ENCODE measurements around the gene GIN1. TPM values are rescaled to one million over a fixed set of nuclear protein-coding genes. Genes with fewer than 3 reads are reported as not detected.
A peak's percentile ranks its signal among the peaks of the same experiment; 100 is the strongest.
"Not testable (repeated sequence)": the region's sequence is repeated elsewhere in the genome, so short reads cannot be mapped to it uniquely, and the experiment has no call there.

The GIN1 gene, protein sequence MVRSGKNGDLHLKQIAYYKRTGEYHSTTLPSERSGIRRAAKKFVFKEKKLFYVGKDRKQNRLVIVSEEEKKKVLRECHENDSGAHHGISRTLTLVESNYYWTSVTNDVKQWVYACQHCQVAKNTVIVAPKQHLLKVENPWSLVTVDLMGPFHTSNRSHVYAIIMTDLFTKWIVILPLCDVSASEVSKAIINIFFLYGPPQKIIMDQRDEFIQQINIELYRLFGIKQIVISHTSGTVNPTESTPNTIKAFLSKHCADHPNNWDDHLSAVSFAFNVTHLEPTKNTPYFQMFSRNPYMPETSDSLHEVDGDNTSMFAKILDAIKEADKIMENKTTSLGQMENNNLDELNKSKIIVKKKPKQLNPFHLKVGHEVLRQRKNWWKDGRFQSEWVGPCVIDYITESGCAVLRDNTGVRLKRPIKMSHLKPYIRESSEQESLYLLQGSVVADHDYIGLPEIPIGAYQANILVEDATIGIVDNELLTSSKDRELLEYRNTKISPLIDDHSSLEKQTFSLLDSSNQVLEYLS
- total RNA-seq (2014; rRNA removed; shearing (Covaris generic)) = 1.6 TPM in 2 replicates

DNA sequence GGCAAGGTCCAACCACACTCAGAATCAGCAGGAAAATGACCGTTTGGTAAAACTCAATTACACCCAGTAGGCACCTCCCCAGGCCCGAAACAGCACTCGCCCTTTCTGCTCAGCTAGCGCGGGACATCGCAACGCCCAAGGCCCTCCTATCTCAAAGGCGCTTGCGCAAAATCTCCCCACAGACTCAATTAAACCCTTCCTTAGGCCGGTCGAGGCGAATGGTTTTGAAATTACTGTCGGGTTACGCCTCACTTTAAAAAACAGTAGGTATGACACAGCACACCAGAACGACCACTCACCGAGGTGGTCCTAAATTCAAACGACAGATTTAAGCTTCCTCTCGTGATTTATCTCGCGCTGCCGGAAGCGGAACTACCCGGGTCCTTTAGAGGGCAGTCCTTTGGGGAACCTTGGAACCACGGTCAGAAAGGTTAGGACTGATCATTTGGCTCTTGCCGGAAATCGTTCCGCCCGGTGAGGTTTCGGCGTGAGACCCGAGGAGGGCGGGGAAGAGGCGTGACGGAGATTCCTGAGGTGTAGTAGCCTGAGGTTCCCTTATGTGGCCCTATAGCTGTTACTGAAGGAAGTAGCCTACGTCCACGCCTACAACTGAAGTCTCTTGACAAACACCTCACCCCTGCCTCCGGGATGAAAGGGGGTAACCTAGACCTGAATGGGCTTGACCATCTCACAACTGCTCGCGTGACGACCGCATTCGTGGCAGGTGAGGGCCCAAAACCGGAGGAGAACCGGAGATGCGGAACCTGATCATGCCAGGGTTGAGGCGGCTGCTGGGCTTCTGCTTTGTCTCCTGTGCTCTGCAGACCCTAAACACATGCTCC lies at the start of gene GIN1, which contains the start of gene PPIP5K2:
TSS of gene GIN1 (minus strand) at position 374 of the 842 bp plus-strand sequence. CDS start 11,431 bp downstream, outside the sequence.
TSS of gene PPIP5K2 (plus strand) at position 537 of the 842 bp plus-strand sequence. CDS start 9,289 bp downstream, outside the sequence.
- peak; percentile 98 for DNase-seq (ENCODE audit: low spot score)

DNA sequence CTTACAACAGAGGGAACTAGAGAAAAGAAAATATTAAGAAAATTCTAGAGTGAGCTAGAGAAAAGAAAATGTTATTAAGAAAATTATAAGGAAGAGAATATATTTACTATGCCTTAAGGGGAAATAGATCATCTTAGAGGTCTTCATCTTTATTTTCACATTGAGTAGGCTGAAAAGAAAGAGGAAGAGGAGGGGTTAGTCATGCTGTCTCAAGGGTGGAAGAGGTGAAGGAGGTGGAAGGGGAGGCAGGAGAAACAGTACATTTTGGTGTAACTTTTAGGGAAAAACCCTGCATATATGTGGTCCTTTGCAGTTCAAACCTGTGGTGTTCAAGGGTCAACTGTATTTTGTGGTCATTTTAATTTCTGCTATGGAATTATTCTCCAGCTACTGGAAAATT lies 46.8 kb upstream of the GIN1 start:
- DNase-seq (ENCODE audit: low spot score) = no peak

- no peak for DNase-seq (ENCODE audit: low spot score)
Observed at GRCh38 chr5:103151156-103151555, 31.2 kb upstream of the GIN1 start.

GRCh38 chr5:103148213-103148612 lies 28.3 kb upstream of the GIN1 start:
- no peak for DNase-seq (ENCODE audit: low spot score)

- DNase-seq (ENCODE audit: low spot score) = no peak
Observed at GRCh38 chr5:103145196-103145595, 25.3 kb upstream of the GIN1 start.

- not testable (repeated sequence) for DNase-seq (ENCODE audit: low spot score)
Observed at GRCh38 chr5:103142132-103142531, 22.2 kb upstream of the GIN1 start.

DNA sequence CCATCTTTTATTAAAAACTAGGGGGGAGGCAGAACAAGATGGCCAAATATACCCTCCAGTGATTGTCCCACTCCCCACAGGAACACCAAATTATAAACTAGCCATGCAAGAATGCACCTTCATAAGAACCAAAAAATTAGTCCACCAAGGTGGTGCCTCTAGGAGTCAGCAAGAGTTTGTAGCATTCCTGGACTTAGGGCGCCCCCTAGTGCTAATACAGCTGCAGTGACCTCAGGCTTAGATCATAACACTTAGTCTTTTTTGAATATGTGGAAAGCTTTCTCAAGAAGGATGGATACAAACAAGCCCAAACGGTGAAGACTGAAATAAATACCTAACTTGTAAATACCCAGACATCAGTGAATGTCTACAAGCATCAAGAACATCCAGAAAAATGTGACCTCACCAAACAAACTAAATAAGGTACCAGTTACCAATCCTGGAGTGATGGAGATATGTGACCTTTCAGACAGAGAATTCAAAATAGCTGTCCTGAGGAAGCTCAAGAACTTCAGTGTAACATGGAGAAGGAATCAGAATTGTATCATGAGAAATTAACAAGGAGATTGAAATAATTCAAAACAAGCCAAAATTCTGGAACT lies 19.4 kb upstream of the GIN1 start:
- DNase-seq (ENCODE audit: low spot score) = peak; percentile 91

DNA sequence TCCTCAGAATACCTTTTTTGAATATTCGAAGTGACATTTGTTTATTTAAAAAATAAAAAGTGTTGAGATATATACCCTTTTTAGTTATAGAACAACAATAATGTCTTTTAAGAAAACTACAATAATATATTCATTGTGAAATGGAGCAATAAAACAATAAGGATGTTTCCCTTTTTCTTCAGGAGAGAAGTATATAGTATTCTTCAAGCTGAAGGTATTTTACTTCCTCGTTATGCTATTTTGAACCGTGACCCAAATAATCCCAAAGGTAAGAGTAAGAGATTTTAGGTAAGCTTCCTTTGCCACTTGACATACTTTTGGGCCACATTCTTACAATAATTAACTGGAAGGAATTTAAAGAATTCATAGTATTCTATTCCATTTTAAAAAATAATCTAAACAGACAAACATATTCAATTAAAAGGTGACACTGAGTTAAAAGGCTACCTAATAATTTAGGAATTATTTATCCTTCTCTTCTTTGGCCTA lies 18.3 kb upstream of the GIN1 start:
- DNase-seq (ENCODE audit: low spot score) = no peak

- DNase-seq (ENCODE audit: low spot score) = no peak
Observed at GRCh38 chr5:103135461-103135860, 15.5 kb upstream of the GIN1 start.

DNA sequence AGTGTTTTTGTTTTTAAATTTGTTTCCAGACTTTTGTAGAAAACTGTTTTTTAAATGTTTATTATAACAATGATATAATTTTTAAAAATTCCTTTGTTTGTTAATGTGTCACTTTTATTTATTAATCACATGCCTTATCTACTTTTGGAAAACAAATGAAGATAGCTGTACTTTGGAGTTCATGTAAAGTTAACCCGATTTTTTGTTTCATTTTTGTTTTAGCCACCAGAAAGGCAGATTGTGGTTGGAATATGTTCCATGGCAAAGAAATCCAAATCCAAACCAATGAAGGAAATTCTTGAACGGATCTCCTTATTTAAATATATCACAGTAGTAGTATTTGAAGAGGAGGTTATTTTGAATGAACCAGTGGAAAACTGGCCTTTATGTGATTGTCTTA lies 13.3 kb upstream of the GIN1 start:
- DNase-seq (ENCODE audit: low spot score) = no peak

GRCh38 chr5:103132684-103133083 lies 12.7 kb upstream of the GIN1 start:
- no peak for DNase-seq (ENCODE audit: low spot score)

DNA sequence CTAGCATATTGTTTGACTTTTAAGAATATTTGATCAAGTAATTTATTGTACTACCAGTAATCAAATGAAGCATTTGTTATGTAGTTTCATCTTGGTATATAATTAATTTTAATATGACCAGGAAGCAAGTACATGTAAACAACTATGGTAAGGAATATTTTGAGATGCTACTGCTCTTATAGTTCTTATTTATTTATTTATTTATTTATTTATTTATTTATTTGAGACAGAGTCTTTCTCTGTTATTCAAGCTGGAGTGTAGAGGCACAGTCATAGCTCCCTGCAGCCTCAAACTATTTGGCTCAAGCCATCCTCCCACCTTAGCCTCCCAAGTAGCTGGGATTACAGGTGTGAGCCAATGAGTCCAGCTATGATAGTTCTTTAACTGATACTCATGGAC lies 8.3 kb upstream of the GIN1 start:
- no peak for DNase-seq (ENCODE audit: low spot score)

GRCh38 chr5:103127292-103127817 lies 7.4 kb upstream of the GIN1 start:
- no peak for DNase-seq (ENCODE audit: low spot score)

DNA sequence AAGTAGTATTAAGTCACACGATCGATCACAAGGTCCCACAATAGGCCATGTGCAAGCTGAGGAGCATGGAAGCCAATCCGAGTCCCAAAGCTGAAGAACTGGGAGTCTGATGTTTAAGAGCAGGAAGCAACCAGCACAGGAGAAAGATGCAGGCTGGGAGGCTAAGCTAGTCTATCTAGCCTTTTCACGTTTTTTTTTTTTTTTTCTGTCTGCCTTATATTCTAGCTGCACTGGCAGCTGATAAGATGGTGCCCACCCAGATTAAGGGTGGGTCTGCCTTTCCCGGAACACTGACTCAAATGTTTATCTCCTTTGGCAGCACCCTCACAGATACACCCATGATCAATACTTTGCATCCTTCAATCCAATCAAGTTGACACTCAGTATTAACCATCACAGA lies 6.6 kb upstream of the GIN1 start:
- no peak for DNase-seq (ENCODE audit: low spot score)

GRCh38 chr5:103122242-103122641 lies 2.3 kb upstream of the GIN1 start:
- no peak for DNase-seq (ENCODE audit: low spot score)

DNA sequence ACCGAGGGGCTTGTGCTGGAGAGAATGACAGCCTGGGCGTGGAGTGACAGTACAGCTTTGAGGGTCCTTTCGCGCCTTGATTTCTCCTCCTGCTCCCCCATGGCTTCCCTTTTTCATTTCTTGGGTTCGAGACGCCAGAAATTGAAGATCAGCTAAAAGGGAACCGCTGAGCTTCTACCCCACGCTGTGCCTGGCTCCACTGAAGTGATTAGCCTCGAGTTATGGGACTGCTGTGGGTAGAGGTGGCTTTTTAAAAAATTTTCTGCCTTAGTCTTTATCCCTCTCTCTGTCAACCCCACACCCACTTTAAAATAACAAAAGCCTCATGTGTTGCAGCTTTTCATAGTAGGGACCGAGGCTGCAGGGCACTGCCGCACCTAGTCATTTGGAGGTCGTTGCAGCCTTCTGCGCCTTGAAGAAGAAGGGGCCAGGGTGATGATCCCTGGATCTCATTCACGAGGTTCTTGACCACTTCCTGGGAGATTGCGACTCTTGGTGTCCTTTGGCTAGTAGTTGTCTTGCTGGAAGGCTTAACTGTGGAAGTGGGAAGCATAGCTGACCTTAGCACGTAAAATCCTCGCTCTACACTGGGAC lies 766 bp upstream of the GIN1 start:
- peak; percentile 34 for DNase-seq (ENCODE audit: low spot score)

GRCh38 chr5:103119070-103119764 lies 721 bp downstream of the GIN1 start:
- no peak for DNase-seq (ENCODE audit: low spot score)

DNA sequence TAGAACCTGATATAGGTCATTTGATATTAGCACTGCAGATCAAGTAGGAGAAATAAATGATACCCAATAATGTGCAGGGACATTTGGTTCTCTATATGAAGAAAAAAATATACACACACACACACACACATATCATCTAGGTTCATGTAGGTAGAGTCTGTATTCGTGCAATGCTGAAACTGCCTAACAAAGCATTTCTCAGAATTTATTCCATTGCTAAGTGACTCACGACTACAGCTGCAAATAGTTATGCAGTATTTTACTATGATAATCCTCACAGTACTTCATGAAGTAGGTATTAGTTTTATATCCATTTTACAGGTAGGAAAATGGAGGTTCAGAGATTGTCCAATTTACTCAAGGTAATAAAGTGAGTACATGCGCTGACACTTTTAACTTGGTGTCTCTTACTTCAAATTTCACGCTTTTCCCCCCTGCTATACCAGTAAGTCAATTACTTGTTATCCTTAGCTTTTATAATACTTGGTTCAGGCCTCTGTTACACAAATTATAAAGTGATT lies 2.4 kb downstream of the GIN1 start:
- no peak for DNase-seq (ENCODE audit: low spot score)

DNA sequence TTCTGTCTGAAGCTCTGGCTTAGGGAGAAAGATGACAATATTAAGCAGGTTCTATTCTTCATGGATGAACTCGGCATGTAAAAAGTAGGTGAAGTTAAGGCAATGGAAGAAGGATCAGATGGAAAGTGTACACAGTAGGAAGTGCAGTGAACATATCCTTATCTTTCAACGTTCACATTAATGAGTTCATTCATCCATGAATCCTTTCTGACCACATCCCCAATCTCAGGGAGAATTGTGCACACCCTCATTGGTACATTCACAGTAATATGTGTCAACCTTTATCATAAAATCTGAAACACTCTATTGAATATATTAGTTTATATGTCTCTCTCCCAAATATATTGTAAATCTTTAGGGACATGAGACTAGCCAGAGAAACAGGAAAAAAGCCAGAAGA lies 5.5 kb downstream of the GIN1 start:
- DNase-seq (ENCODE audit: low spot score) = no peak

DNA sequence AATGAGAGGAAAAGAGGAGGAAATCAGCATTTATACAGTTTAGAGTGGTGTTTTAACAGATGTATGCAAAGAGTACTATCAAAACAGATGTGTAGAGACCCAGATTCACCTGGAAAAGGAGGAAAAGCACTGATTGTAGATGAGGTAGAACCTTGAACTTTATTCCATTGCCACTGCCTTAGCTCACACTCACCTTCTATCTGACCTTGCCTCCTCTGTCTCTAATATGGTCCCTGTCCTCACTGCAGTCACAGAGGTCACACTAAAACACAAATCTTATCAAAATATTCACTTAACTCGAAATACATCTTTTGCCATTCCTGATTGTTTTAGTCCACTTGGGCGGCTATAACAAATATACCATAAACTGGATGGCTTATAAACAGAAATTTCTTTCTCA lies 7.0 kb downstream of the GIN1 start:
- DNase-seq (ENCODE audit: low spot score) = no peak
